GM12878 (cell line): ENCODE measurements around the gene SVOP. TPM values are rescaled to one million over a fixed set of nuclear protein-coding genes. Genes with fewer than 3 reads are reported as not detected.

Source experiments
- ATF2 ChIP-seq: IDR thresholded peaks from 2 replicates; pipeline ENCODE4 v1.6.1; 2012; ENCODE audit warnings: low read length, inconsistent platforms
- BMI1 ChIP-seq: fragments of 450-650 bp; IDR thresholded peaks from 2 replicates; pipeline ENCODE4 v1.6.1; 2016; ENCODE audit warnings: mild to moderate bottlenecking, moderate library complexity, borderline replicate concordance
- E2F4 ChIP-seq: IDR thresholded peaks from 2 replicates; pipeline ENCODE4 v1.6.1; 2012; ENCODE audit warnings: low read depth, low read length, improper control_type of control experiment
- E4F1 ChIP-seq: fragments of 450-650 bp; IDR thresholded peaks from 2 replicates; pipeline ENCODE4 v1.6.1; 2018; ENCODE audit warnings: borderline replicate concordance, mild to moderate bottlenecking; ENCODE audit not compliant: partially characterized antibody
- MXI1 ChIP-seq: fragments of 150-350 bp; IDR thresholded peaks from 2 replicates; pipeline ENCODE4 v1.6.1; 2011; ENCODE audit warnings: low read depth, mild to moderate bottlenecking, inconsistent platforms, low read length, improper control_type of control experiment
- PAX8 ChIP-seq: fragments of 450-650 bp; IDR thresholded peaks from 2 replicates; pipeline ENCODE4 v1.6.1; 2017; ENCODE audit warnings: mild to moderate bottlenecking, moderate library complexity
- RAD21 ChIP-seq: IDR thresholded peaks from 2 replicates; pipeline ENCODE4 v1.6.1; 2011; ENCODE audit warnings: mild to moderate bottlenecking, low read depth, low read length, moderate library complexity; ENCODE audit not compliant: insufficient read depth
- RBBP5 ChIP-seq: fragments of 200-600 bp; sonication (generic); conservative IDR thresholded peaks from 2 replicates; pipeline ENCODE4 v1.6.1; 2016
- RELB ChIP-seq: fragments of 450-650 bp; IDR thresholded peaks from 2 replicates; pipeline ENCODE4 v1.6.1; 2017; ENCODE audit warnings: low read depth, mild to moderate bottlenecking, moderate library complexity
- REST ChIP-seq: IDR thresholded peaks from 2 replicates; pipeline ENCODE4 v1.6.1; 2012; ENCODE audit warnings: mild to moderate bottlenecking, low read depth, low read length
- SMAD5 ChIP-seq: IDR thresholded peaks from 2 replicates; pipeline ENCODE4 v1.6.1; 2016; ENCODE audit warnings: antibody characterized with exemption, low read depth
- SPI1 ChIP-seq: IDR thresholded peaks from 2 replicates; pipeline ENCODE4 v1.6.1; 2011; ENCODE audit warnings: low read depth, mild to moderate bottlenecking, low read length, moderate library complexity, borderline replicate concordance; ENCODE audit not compliant: insufficient read depth
- ZBTB11 ChIP-seq: fragments of 450-650 bp; formaldehyde crosslinking; IDR thresholded peaks from 2 replicates; pipeline ENCODE4 v1.5.0; 2022; ENCODE audit warnings: mild to moderate bottlenecking, missing genetic modification characterization
- ZNF622 ChIP-seq: fragments of 450-650 bp; IDR thresholded peaks from 2 replicates; pipeline ENCODE4 v1.6.1; 2017; ENCODE audit warnings: mild to moderate bottlenecking, inconsistent platforms
- ZSCAN29 ChIP-seq: fragments of 450-650 bp; IDR thresholded peaks from 2 replicates; pipeline ENCODE4 v1.6.1; 2017; ENCODE audit warnings: mild to moderate bottlenecking, moderate library complexity
- polyA plus RNA-seq, 11 experiments: library from polyadenylated mRNA; depleted of rRNA in 4 of 11; unstranded in 6 of 11; stranded (reverse) in 5 of 11; fragments of >200 nt; fragmentation: Nextera tagmentation in 4 of 11; fragmentation: Illumina TruSeq in 1 of 11; extraction: Ambion mirVana in 4 of 11; extraction: Trizol in 1 of 11; gene quantifications; 1 replicate in 1 of 11; 2 replicates in 10 of 11; pipeline versions ENCODE4 v1.2.1 to v1.2.3, GENCODE V29; 2011 to 2016; ENCODE audit warnings: inconsistent platforms in 2 of 11, missing spikeins in 2 of 11, low read depth in 1 of 11
- total RNA-seq, 4 experiments: library from RNA; depleted of rRNA in 3 of 4; stranded (reverse); fragments of >200 nt in 3 of 4; fragmentation: Illumina TruSeq in 1 of 4; extraction: Trizol in 1 of 4; gene quantifications; 2 replicates each; pipeline versions ENCODE4 v1.2.1 to v1.2.3, GENCODE V29; 2013 to 2021

Gene SVOP
- total and polyA plus RNA-seq, 10 of the 15 experiments (the other 5 are each of a cell fraction or from before 2014, with no cell fraction given), result under 0.01 TPM; not detected in 9

GRCh38 chr12:109053382-109054123 lies 32.7 kb upstream of the SVOP start (continued):
- no peak for TF ChIP-seq ZBTB11 (CRISPR knock-in tag)
- 0 out of 2 replicates have a peak, but pooled peaks have one; percentile 33 for TF ChIP-seq RELB
- TF ChIP-seq ZNF622, result no peak
- TF ChIP-seq RBBP5, result no peak
- TF ChIP-seq PAX8, result 0 out of 2 replicates have a peak, but pooled peaks have one; percentile 35
- no peak for TF ChIP-seq SMAD5
- no peak for TF ChIP-seq REST
- TF ChIP-seq E4F1, result no peak
- no peak for TF ChIP-seq SPI1
- no peak for TF ChIP-seq RAD21
- TF ChIP-seq BMI1, result no peak
- no peak for TF ChIP-seq E2F4
- no peak for TF ChIP-seq ZSCAN29
- TF ChIP-seq ATF2, result no peak
- TF ChIP-seq MXI1, result peak; percentile 60; the same call in 1 of the 2 replicates
